MM.1S (cell line): Measurements from ENCODE around the gene CDK6.

Experiments
- DNase-seq: peaks from one replicate; pipeline ENCODE4 v3.0.0-alpha.2; 2015
- H2AFZ ChIP-seq: fragments of 300-600 bp; sonication (generic); 2 replicates; pipeline ENCODE4 v1.6.0; 2016; ENCODE audit warnings: antibody characterized with exemption, low read length
- H3F3A ChIP-seq: fragments of 300-600 bp; sonication (generic); 2 replicates; pipeline ENCODE4 v1.6.1; 2016; ENCODE audit warnings: mild to moderate bottlenecking, antibody characterized with exemption, low read length, moderate library complexity, mixed read lengths; ENCODE audit not compliant: insufficient read depth
- H3K27ac ChIP-seq: fragments of 300-600 bp; sonication (generic); 2 replicates; pipeline ENCODE4 v1.5.1; 2016; ENCODE audit warnings: mild to moderate bottlenecking, low read length
- H3K27me3 ChIP-seq: fragments of 300-600 bp; sonication (generic); replicated peaks from 2 replicates; pipeline ENCODE4 v1.6.0; 2016; ENCODE audit warnings: low read length; ENCODE audit not compliant: insufficient read depth
- H3K36me3 ChIP-seq: fragments of 300-600 bp; sonication (generic); replicated peaks from 2 replicates; pipeline ENCODE4 v1.6.1; 2016; ENCODE audit warnings: mild to moderate bottlenecking, low read length, mixed read lengths; ENCODE audit not compliant: insufficient read depth
- H3K4me1 ChIP-seq: fragments of 300-600 bp; sonication (generic); 2 replicates; pipeline ENCODE4 v1.6.1; 2016; ENCODE audit warnings: low read length, mixed read lengths
- H3K4me2 ChIP-seq: fragments of 300-600 bp; sonication (generic); 2 replicates; pipeline ENCODE4 v1.6.0; 2016; ENCODE audit warnings: low read depth, low read length
- H3K4me3 ChIP-seq: fragments of 300-600 bp; sonication (generic); 2 replicates; pipeline ENCODE4 v1.5.1; 2016; ENCODE audit warnings: low read length, mixed read lengths
- H3K79me2 ChIP-seq: fragments of 300-600 bp; sonication (generic); 2 replicates; pipeline ENCODE4 v1.6.1; 2016; ENCODE audit warnings: mixed run types, low read length, mixed read lengths
- H3K9ac ChIP-seq: fragments of 300-600 bp; sonication (generic); 2 replicates; pipeline ENCODE4 v1.6.1; 2016; ENCODE audit warnings: low read length, mixed read lengths
- H3K9me2 ChIP-seq: fragments of 300-600 bp; sonication (generic); replicated peaks from 2 replicates; pipeline ENCODE4 v1.6.1; 2016; ENCODE audit warnings: mild to moderate bottlenecking, low read length, mixed read lengths; ENCODE audit not compliant: insufficient read depth
- H3K9me3 ChIP-seq: fragments of 300-600 bp; sonication (generic); replicated peaks from 2 replicates; pipeline ENCODE4 v1.6.1; 2016; ENCODE audit warnings: mild to moderate bottlenecking, low read length, mixed read lengths; ENCODE audit not compliant: insufficient read depth
- H4K20me1 ChIP-seq: fragments of 300-600 bp; sonication (generic); 2 replicates; pipeline ENCODE4 v1.6.1; 2016; ENCODE audit warnings: mild to moderate bottlenecking, low read length, moderate library complexity, mixed read lengths; ENCODE audit not compliant: insufficient read depth
- CTCF ChIP-seq: fragments of 300-600 bp; sonication (generic); IDR thresholded peaks from 2 replicates; pipeline ENCODE4 v1.5.1; 2016; ENCODE audit warnings: antibody characterized with exemption, low read length, mixed read lengths
- EZH2 ChIP-seq: fragments of 300-600 bp; sonication (generic); optimal IDR thresholded peaks from 2 replicates; pipeline ENCODE3; 2017; ENCODE audit warnings: low read depth, mild to moderate bottlenecking, antibody characterized with exemption, low read length, mixed read lengths
- EZH2phosphoT487 ChIP-seq: fragments of 300-600 bp; sonication (generic); IDR thresholded peaks from 2 replicates; pipeline ENCODE4 v1.6.1; 2018; ENCODE audit warnings: antibody characterized with exemption, low read length

CDK6 gene

DNA sequence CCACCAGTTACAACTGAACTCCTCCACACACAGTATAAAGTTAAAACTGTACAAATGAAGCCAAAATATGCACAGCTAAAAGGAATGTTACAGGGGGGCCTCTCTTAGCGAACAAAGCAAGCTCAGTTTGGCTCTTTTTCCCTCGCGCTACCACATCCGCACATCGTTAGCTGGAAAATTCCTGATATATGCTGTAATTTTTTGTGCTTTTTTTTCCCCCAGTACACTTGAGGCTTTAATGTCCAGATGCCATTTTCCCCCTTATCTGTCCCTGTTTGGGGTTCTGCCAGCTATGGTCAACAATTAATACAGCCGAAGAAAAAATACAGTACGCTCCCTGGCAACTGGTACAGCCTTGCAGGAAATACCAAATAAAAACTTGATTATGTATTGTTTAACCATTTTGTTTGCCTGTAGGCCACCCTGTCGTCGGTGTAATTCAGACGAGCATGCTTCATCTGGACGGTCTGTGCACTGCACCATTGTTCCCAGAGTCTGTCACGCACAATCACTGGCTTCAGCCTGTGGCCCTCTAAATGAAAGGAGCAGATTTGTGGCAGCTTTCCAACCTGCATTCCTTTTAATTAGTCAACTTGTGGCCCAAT, 138.0 kb downstream of the CDK6 start:
- no peaks in the 10 kb centered on the region for H3F3A ChIP-seq
- no peak overlapping the region for H2AFZ ChIP-seq
- H3K79me2 ChIP-seq: peaks cover 75% of the 10 kb centered on the region

GRCh38 chr7:92697414-92697813, 139.0 kb downstream of the CDK6 start:
- Histone ChIP-seq H3K36me3 (no peaks in the 10 kb centered on the region), H3K4me3 (no peak overlapping the region), H3K4me1 (no peaks in the 10 kb centered on the region), H3K27ac (no peak overlapping the region), H3K79me2 (peaks cover 71% of the 10 kb centered on the region), H3F3A (no peaks in the 10 kb centered on the region), H2AFZ (no peak overlapping the region), H3K9ac (no peak overlapping the region), H3K4me2 (no peak overlapping the region), H3K9me3 (no peaks in the 10 kb centered on the region), H3K9me2 (no peaks in the 10 kb centered on the region), H3K27me3 (no peaks in the 10 kb centered on the region), H4K20me1 (no peaks in the 10 kb centered on the region)
- TF ChIP-seq EZH2phosphoT487 (no peak), CTCF (no peak), EZH2 (no peak)
- DNase-seq: no peak

More for the DNA sequence above, 138.0 kb downstream of the CDK6 start:
- no peaks in the 10 kb centered on the region for H4K20me1 ChIP-seq
- H3K9me2 ChIP-seq: no peaks in the 10 kb centered on the region
- no peaks in the 10 kb centered on the region for H3K36me3 ChIP-seq
- H3K4me2 ChIP-seq: no peak overlapping the region
- no peak overlapping the region for H3K27ac ChIP-seq
- H3K27me3 ChIP-seq: no peaks in the 10 kb centered on the region
- no peak overlapping the region for H3K4me3 ChIP-seq
- no peaks in the 10 kb centered on the region for H3K9me3 ChIP-seq
- H3K4me1 ChIP-seq: no peaks in the 10 kb centered on the region
- TF ChIP-seq EZH2: no peak
- no peak for TF ChIP-seq EZH2phosphoT487
- no peak for TF ChIP-seq CTCF
- DNase-seq: no peak
- H3K9ac ChIP-seq: no peak overlapping the region

DNA sequence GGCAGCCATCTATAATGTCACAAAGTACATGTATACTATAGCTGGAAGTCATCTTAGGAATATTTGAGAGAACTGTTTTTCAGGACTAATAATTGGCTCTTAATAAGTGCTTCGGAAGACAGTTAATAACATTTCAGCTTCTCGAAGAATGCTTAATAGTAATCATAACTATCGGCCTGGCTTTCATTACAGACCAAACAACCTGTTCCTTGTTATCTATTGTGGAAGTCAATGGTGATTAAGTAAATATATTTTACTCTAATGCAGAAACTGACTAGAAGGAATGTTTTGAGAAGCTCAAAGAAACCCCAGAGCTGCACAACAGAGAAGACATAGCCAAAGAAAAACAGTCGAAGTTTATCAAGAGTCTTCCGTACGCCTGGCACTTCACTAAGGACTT, 139.4 kb downstream of the CDK6 start:
- Histone ChIP-seq H3K4me1 (no peaks in the 10 kb centered on the region), H3K9me3 (no peaks in the 10 kb centered on the region), H3K36me3 (no peaks in the 10 kb centered on the region), H3K9ac (no peak overlapping the region), H3K9me2 (no peaks in the 10 kb centered on the region), H3K79me2 (peaks cover 72% of the 10 kb centered on the region), H3F3A (no peaks in the 10 kb centered on the region), H3K27me3 (no peaks in the 10 kb centered on the region), H2AFZ (no peak overlapping the region), H3K27ac (no peak overlapping the region), H4K20me1 (no peaks in the 10 kb centered on the region), H3K4me3 (no peak overlapping the region), H3K4me2 (no peak overlapping the region)
- TF ChIP-seq EZH2phosphoT487 (no peak), EZH2 (no peak), CTCF (no peak)
- no peak for DNase-seq
